Omental fat pad (tissue), 4 donors: Measurements from ENCODE around the gene MFNG. TPM values are rescaled to one million over a fixed set of nuclear protein-coding genes. Genes with fewer than 3 reads are reported as not detected.

ENCODE experiments used
- ATAC-seq: fragments of 150-250 bp; one replicate; pipeline ENCODE4 v1.9.1; 2016; ENCODE audit warnings: mild to moderate bottlenecking, moderate library complexity; ENCODE audit not compliant: low FRiP score
- DNase-seq: peaks from one replicate; pipeline ENCODE4 v3.0.0-alpha.2; 2019; ENCODE audit warnings: low spot score
- total RNA-seq, 4 donors: library from RNA; depleted of rRNA; stranded (reverse); fragments of >200 nt; gene quantifications; one replicate each; pipeline ENCODE4 v1.1.0, GENCODE V29; 2016
- TF ChIP-seq, protein P1 (sequence below), 3 donors: fragments of 450-650 bp; IDR thresholded peaks; one replicate each; pipeline ENCODE4 v1.5.1; 2016 to 2017; ENCODE audit warnings: antibody characterized with exemption in 3 of 3, mild to moderate bottlenecking in 3 of 3, moderate library complexity in 2 of 3

The MFNG gene
- total RNA-seq, 4 donors from 2014 or later = 16.0 to 64.2 (median 35.7) TPM

GRCh38 chr22:37491559-37492427 is 5.6 kb upstream of the MFNG start:
- DNase-seq = no peak
- TF ChIP-seq, protein P1, sequence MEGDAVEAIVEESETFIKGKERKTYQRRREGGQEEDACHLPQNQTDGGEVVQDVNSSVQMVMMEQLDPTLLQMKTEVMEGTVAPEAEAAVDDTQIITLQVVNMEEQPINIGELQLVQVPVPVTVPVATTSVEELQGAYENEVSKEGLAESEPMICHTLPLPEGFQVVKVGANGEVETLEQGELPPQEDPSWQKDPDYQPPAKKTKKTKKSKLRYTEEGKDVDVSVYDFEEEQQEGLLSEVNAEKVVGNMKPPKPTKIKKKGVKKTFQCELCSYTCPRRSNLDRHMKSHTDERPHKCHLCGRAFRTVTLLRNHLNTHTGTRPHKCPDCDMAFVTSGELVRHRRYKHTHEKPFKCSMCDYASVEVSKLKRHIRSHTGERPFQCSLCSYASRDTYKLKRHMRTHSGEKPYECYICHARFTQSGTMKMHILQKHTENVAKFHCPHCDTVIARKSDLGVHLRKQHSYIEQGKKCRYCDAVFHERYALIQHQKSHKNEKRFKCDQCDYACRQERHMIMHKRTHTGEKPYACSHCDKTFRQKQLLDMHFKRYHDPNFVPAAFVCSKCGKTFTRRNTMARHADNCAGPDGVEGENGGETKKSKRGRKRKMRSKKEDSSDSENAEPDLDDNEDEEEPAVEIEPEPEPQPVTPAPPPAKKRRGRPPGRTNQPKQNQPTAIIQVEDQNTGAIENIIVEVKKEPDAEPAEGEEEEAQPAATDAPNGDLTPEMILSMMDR (IDR thresholded peaks at IDR 0.05) = no peak
- no peak for ATAC-seq

GRCh38 chr22:37491106-37491505 is 4.9 kb upstream of the MFNG start:
- ATAC-seq (no peak), DNase-seq (no peak)
- TF ChIP-seq, protein P1 (IDR thresholded peaks at IDR 0.05) = no peak

DNA sequence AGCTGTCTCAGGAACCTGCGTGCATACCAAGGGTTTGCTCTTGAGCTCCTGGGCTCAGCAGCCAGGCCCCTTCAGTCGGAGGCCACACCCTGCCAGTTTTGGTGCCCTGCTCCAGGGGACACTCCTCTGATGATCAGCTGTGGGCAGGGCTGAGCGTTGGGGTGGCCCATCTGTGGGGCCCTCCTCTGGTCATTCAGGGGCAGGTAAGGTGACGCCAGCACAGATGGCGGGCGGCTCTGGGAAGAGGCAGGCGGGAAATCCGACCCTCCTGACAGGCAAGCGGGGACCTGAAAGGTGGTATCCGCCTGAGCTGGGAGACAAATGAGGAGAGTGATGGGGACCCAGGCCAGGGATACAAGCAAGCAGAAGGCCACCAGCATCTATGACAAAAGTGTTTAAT is 3.8 kb upstream of the MFNG start:
- TF ChIP-seq, protein P1 (IDR thresholded peaks at IDR 0.05) = no peak
- ATAC-seq (no peak), DNase-seq (no peak)

- ATAC-seq = no peak
- TF ChIP-seq, protein P1 (IDR thresholded peaks at IDR 0.05) = no peak
These were observed 2.4 kb upstream of the MFNG start for GRCh38 chr22:37488337-37489135.

DNA sequence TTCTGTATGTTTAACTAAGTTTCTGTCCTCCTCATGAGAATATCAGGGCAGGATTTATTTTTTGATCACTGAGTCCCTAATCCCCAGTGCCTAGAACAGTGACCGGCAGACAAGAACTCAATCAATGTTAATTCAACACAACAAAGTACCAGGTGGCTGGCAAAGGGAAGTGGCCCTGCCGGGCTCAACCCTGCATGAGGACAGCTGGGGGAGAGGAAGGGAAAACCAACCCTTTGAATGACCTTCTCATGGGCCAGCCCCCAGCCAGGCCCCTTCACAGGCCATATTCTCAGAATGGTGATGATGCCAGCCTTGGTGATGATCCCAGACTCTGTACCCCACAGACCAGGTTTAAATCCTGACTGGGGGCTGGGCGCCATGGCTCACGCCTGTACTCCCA is 1.4 kb upstream of the MFNG start:
- ATAC-seq (no peak), DNase-seq (no peak)
- TF ChIP-seq, protein P1 (IDR thresholded peaks at IDR 0.05) = no peak

More at GRCh38 chr22:37488337-37489135, 2.4 kb upstream of the MFNG start:
- DNase-seq = no peak

GRCh38 chr22:37487129-37487528 is 945 bp upstream of the MFNG start:
- ATAC-seq = no peak
- TF ChIP-seq, protein P1 (IDR thresholded peaks at IDR 0.05) = no peak
- DNase-seq = no peak
